NCI-H146 treated with DMSO at 0.1 percent for 48 hours (cell line): ENCODE results near the gene CLDN22.

Experiments
- DNase-seq: peaks from one replicate; lab custom pipeline; 2025; ENCODE audit not compliant: unreplicated experiment; lab: John Stamatoyannopoulos, UW

CLDN22 gene

GRCh38 chr4:183284965-183285364, 35.1 kb downstream of the CLDN22 start:
- DNase-seq: no peak

GRCh38 chr4:183284258-183284785, 35.8 kb downstream of the CLDN22 start:
- DNase-seq: no peak

- no peak for DNase-seq
Measured at GRCh38 chr4:183276106-183276505, 44.0 kb downstream of the CLDN22 start.

GRCh38 chr4:183272384-183272783, 47.7 kb downstream of the CLDN22 start:
- DNase-seq: no peak

GRCh38 chr4:183268556-183268955, 51.5 kb downstream of the CLDN22 start:
- no peak for DNase-seq
